Parathyroid adenoma (tissue), 2 donors: Measurements from ENCODE around the gene MMS19.

Experiments used
- H2AFZ ChIP-seq: fragments of 300-600 bp; sonication (generic); one replicate; pipeline ENCODE4 v1.7.0; 2017; ENCODE audit warnings: antibody characterized with exemption, mild to moderate bottlenecking
- H3K27ac ChIP-seq: fragments of 300-600 bp; sonication (generic); one replicate; pipeline ENCODE4 v1.7.0; 2017
- H3K27me3 ChIP-seq: fragments of 300-600 bp; sonication (generic); one replicate; pipeline ENCODE4 v1.7.0; 2017; ENCODE audit warnings: low read length; ENCODE audit not compliant: control insufficient read depth, insufficient read depth
- H3K36me3 ChIP-seq: fragments of 300-600 bp; sonication (generic); one replicate; pipeline ENCODE4 v1.7.0; 2017; ENCODE audit warnings: low read length; ENCODE audit not compliant: control insufficient read depth, insufficient read depth
- H3K4me1 ChIP-seq: fragments of 300-600 bp; sonication (generic); one replicate; pipeline ENCODE4 v1.7.0; 2017; ENCODE audit warnings: control low read depth
- H3K4me2 ChIP-seq: fragments of 300-600 bp; sonication (generic); one replicate; pipeline ENCODE4 v1.7.0; 2017; ENCODE audit warnings: low read length
- H3K4me3 ChIP-seq: fragments of 300-600 bp; sonication (generic); one replicate; pipeline ENCODE4 v1.7.0; 2017; ENCODE audit warnings: low read depth, low read length
- H3K79me2 ChIP-seq: fragments of 300-600 bp; sonication (generic); one replicate; pipeline ENCODE4 v1.7.0; 2017; ENCODE audit warnings: control low read depth
- H3K9ac ChIP-seq: fragments of 300-600 bp; sonication (generic); one replicate; pipeline ENCODE4 v1.7.0; 2017; ENCODE audit warnings: mild to moderate bottlenecking
- H3K9me3 ChIP-seq: fragments of 300-600 bp; sonication (generic); one replicate; pipeline ENCODE4 v1.7.0; 2017; ENCODE audit warnings: low read length; ENCODE audit not compliant: control insufficient read depth
- TF ChIP-seq, protein P1 (sequence below): fragments of 300-600 bp; sonication (generic); IDR thresholded peaks from one replicate; pipeline ENCODE4 v1.7.0; 2017; ENCODE audit warnings: antibody characterized with exemption, mild to moderate bottlenecking
- donor health status: primary hyperparathyroidism.

The MMS19 gene

DNA sequence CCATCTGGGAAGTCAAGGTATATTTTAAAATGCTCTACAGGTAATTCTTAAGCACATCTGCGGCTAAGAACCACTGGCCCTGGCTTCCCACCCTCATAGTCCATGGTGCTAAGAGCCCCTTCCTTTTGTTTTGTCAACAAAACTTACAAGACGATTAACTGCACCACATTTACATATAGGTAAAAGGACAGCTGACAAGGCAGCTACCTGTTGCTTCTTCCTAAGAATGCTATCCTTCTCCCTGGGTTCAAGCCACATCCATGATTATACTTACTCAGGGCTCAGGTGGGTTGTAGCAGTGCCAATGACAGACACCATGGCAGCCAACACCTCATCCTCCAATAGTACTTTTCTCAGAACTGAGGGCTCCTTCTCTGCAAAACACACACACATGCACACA is 35.9 kb downstream of the MMS19 start:
- H3K4me3 ChIP-seq = no peak overlapping the region
- TF ChIP-seq, protein P1, sequence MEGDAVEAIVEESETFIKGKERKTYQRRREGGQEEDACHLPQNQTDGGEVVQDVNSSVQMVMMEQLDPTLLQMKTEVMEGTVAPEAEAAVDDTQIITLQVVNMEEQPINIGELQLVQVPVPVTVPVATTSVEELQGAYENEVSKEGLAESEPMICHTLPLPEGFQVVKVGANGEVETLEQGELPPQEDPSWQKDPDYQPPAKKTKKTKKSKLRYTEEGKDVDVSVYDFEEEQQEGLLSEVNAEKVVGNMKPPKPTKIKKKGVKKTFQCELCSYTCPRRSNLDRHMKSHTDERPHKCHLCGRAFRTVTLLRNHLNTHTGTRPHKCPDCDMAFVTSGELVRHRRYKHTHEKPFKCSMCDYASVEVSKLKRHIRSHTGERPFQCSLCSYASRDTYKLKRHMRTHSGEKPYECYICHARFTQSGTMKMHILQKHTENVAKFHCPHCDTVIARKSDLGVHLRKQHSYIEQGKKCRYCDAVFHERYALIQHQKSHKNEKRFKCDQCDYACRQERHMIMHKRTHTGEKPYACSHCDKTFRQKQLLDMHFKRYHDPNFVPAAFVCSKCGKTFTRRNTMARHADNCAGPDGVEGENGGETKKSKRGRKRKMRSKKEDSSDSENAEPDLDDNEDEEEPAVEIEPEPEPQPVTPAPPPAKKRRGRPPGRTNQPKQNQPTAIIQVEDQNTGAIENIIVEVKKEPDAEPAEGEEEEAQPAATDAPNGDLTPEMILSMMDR = no peak
- no peak overlapping the region for H3K27ac ChIP-seq
- H2AFZ ChIP-seq = no peak overlapping the region
- no peaks in the 10 kb centered on the region for H3K36me3 ChIP-seq
- H3K4me2 ChIP-seq = no peak overlapping the region
- H3K27me3 ChIP-seq = no peaks in the 10 kb centered on the region
- no peak overlapping the region for H3K9ac ChIP-seq
- H3K9me3 ChIP-seq = no peaks in the 10 kb centered on the region
- H3K79me2 ChIP-seq = no peaks in the 10 kb centered on the region
- H3K4me1 ChIP-seq = no peaks in the 10 kb centered on the region

GRCh38 chr10:97459933-97460332 is 38.3 kb downstream of the MMS19 start:
- no peak overlapping the region for H3K9ac ChIP-seq
- H3K36me3 ChIP-seq = no peaks in the 10 kb centered on the region
- no peaks in the 10 kb centered on the region for H3K27me3 ChIP-seq

GRCh38 chr10:97459111-97459510 is 39.1 kb downstream of the MMS19 start:
- Histone ChIP-seq H3K36me3 (no peaks in the 10 kb centered on the region), H3K27me3 (no peaks in the 10 kb centered on the region), H3K9ac (no peak overlapping the region), H3K79me2 (no peaks in the 10 kb centered on the region), H3K4me3 (no peak overlapping the region), H2AFZ (no peak overlapping the region), H3K27ac (no peak overlapping the region), H3K4me2 (no peak overlapping the region), H3K9me3 (no peaks in the 10 kb centered on the region), H3K4me1 (peaks cover 2% of the 10 kb centered on the region)
- TF ChIP-seq, protein P1 = no peak

More at GRCh38 chr10:97459933-97460332, 38.3 kb downstream of the MMS19 start:
- H3K4me2 ChIP-seq = no peak overlapping the region
- TF ChIP-seq, protein P1 = no peak
- H3K79me2 ChIP-seq = no peaks in the 10 kb centered on the region
- no peak overlapping the region for H2AFZ ChIP-seq
- no peak overlapping the region for H3K27ac ChIP-seq
- H3K9me3 ChIP-seq = no peaks in the 10 kb centered on the region
- H3K4me1 ChIP-seq = no peaks in the 10 kb centered on the region
- no peak overlapping the region for H3K4me3 ChIP-seq

- Histone ChIP-seq H2AFZ (no peak overlapping the region), H3K36me3 (no peaks in the 10 kb centered on the region), H3K27ac (no peak overlapping the region), H3K4me3 (no peak overlapping the region), H3K27me3 (no peaks in the 10 kb centered on the region), H3K9ac (no peak overlapping the region), H3K9me3 (no peaks in the 10 kb centered on the region), H3K79me2 (peaks cover 8% of the 10 kb centered on the region), H3K4me1 (peaks cover 2% of the 10 kb centered on the region), H3K4me2 (no peak overlapping the region)
- TF ChIP-seq, protein P1 = no peak
Measured at GRCh38 chr10:97456686-97457065, 41.5 kb downstream of the MMS19 start.

DNA sequence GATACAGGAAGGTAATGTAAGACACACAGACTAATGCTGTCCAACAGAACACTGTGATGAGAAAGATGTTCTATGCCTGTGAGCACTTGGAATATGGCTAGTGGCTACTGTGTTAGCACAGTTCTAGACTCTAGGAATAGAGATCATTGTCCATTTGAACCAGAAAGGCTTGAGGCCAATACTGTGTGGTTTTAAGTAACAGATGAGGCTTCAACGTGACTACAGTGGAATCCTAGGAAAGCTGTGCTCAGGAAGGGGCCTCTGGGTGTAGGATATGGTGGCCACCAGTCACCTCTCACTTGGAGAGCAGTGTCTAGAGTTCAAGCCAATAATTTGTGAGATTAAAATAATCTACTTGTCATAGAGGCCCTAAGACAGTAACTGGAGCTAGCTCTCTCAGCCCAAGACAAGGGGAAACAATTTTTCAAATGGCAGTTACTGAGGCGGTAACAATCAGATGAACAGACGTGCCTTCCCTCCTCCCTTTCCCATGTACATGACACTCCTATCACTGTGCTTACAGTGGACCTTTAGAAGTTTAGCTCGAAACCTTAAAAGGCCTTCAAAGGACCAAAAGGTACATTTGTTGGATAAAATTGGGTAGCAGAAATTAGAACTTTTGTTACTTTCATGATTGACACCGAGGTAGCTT is 42.1 kb downstream of the MMS19 start:
- no peaks in the 10 kb centered on the region for H3K27me3 ChIP-seq
- no peak overlapping the region for H3K27ac ChIP-seq
- no peak overlapping the region for H2AFZ ChIP-seq
- TF ChIP-seq, protein P1 = no peak
- no peaks in the 10 kb centered on the region for H3K9me3 ChIP-seq
- no peaks in the 10 kb centered on the region for H3K36me3 ChIP-seq
- H3K4me3 ChIP-seq = no peak overlapping the region
- H3K4me2 ChIP-seq = no peak overlapping the region
- peaks cover 10% of the 10 kb centered on the region for H3K79me2 ChIP-seq
- no peak overlapping the region for H3K9ac ChIP-seq
- peaks cover 2% of the 10 kb centered on the region for H3K4me1 ChIP-seq
